ENCODE data around the gene DENND1B. TPM values are rescaled to one million over a fixed set of nuclear protein-coding genes. Genes with fewer than 3 reads are reported as not detected.

The DENND1B gene
- total RNA-seq, 2 donors from 2014 or later: 6.9 to 26.2 TPM

- no peak overlapping the region for H3K4me3 ChIP-seq
- H3K27ac ChIP-seq: no peak overlapping the region
- intact Hi-C loops (cut with DNase I): no loop called here
- WGBS, 2 donors: 88 to 94% methylated on average over 1 of the region's 1 CpG
- no peak for TF ChIP-seq POLR2A (IDR thresholded peaks at IDR 0.05)
- no peak for TF ChIP-seq CTCF (IDR thresholded peaks at IDR 0.05)
- no peak for ATAC-seq
- DNase-seq: no peak
- H3K27me3 ChIP-seq: no peaks in the 10 kb centered on the region
- no peaks in the 10 kb centered on the region for H3K9me3 ChIP-seq
- no peaks in the 10 kb centered on the region for H3K36me3 ChIP-seq (replicated peaks in 1 of 2; ENCODE audit: insufficient read depth in 1 of 2, low read depth in 2 of 2)
- peaks cover 23% of the 10 kb centered on the region for H3K4me1 ChIP-seq
These were observed 102.9 kb downstream of the DENND1B start for GRCh38 chr1:197672347-197672746.

- ATAC-seq (no peak), DNase-seq (no peak)
- WGBS, 2 donors: 51 to 54% methylated on average over 1 of the region's 1 CpG
- TF ChIP-seq CTCF (IDR thresholded peaks at IDR 0.05) (no peak), POLR2A (IDR thresholded peaks at IDR 0.05) (no peak)
- intact Hi-C loops (cut with DNase I): no loop called here
- Histone ChIP-seq H3K27ac (no peak overlapping the region), H3K4me3 (no peak overlapping the region), H3K4me1 (peaks cover 23% of the 10 kb centered on the region), H3K27me3 (no peaks in the 10 kb centered on the region), H3K36me3 (replicated peaks in 1 of 2; ENCODE audit: insufficient read depth in 1 of 2, low read depth in 2 of 2) (no peaks in the 10 kb centered on the region), H3K9me3 (no peaks in the 10 kb centered on the region)
These were observed 103.4 kb downstream of the DENND1B start for GRCh38 chr1:197671920-197672319.

- no peak for ATAC-seq
- TF ChIP-seq POLR2A (IDR thresholded peaks at IDR 0.05): no peak
- TF ChIP-seq CTCF (IDR thresholded peaks at IDR 0.05): no peak
These were observed 104.1 kb downstream of the DENND1B start for GRCh38 chr1:197671140-197671539.

GRCh38 chr1:197666769-197667285 lies 108.5 kb downstream of the DENND1B start:
- Histone ChIP-seq H3K4me3 (no peak overlapping the region), H3K27me3 (no peaks in the 10 kb centered on the region), H3K27ac (no peak overlapping the region), H3K4me1 (peaks cover 11% of the 10 kb centered on the region), H3K36me3 (replicated peaks in 1 of 2; ENCODE audit: insufficient read depth in 1 of 2, low read depth in 2 of 2) (no peaks in the 10 kb centered on the region), H3K9me3 (no peaks in the 10 kb centered on the region)
- ATAC-seq: no peak
- WGBS, 2 donors: 95 to 98% methylated on average over 11 of the region's 11 CpGs
- no peak for TF ChIP-seq CTCF (IDR thresholded peaks at IDR 0.05)
- TF ChIP-seq POLR2A (IDR thresholded peaks at IDR 0.05): no peak
- intact Hi-C loops (cut with DNase I): no loop called here
- DNase-seq: no peak

More at GRCh38 chr1:197671140-197671539, 104.1 kb downstream of the DENND1B start:
- Histone ChIP-seq H3K27ac (no peak overlapping the region), H3K27me3 (no peaks in the 10 kb centered on the region), H3K36me3 (replicated peaks in 1 of 2; ENCODE audit: insufficient read depth in 1 of 2, low read depth in 2 of 2) (no peaks in the 10 kb centered on the region), H3K9me3 (no peaks in the 10 kb centered on the region), H3K4me1 (peaks cover 16% of the 10 kb centered on the region), H3K4me3 (no peak overlapping the region)
- 90 to 97% methylated on average over 1 of the region's 1 CpG for WGBS, 2 donors
- intact Hi-C loops (cut with DNase I): no loop called here
- no peak for DNase-seq

- Histone ChIP-seq H3K4me3 (no peak overlapping the region), H3K9me3 (no peaks in the 10 kb centered on the region), H3K27me3 (no peaks in the 10 kb centered on the region), H3K4me1 (peaks cover 16% of the 10 kb centered on the region), H3K36me3 (replicated peaks in 1 of 2; ENCODE audit: insufficient read depth in 1 of 2, low read depth in 2 of 2) (no peaks in the 10 kb centered on the region), H3K27ac (no peak overlapping the region)
- no peak for TF ChIP-seq POLR2A (IDR thresholded peaks at IDR 0.05)
- no peak for TF ChIP-seq CTCF (IDR thresholded peaks at IDR 0.05)
- ATAC-seq: no peak
- 92 to 100% methylated on average over 1 of the region's 1 CpG for WGBS, 2 donors
- intact Hi-C loops (cut with DNase I): no loop called here
- DNase-seq: no peak
These were observed 110.9 kb downstream of the DENND1B start for GRCh38 chr1:197664391-197664790.
